DMS114 treated with DMSO at 0.1 percent for 48 hours (cell line): ENCODE data around the gene TTC7B.

Experiments
- DNase-seq: peaks from one replicate; lab custom pipeline; 2025; ENCODE audit not compliant: unreplicated experiment; lab: John Stamatoyannopoulos, UW

TTC7B gene

GRCh38 chr14:90567991-90568390, 248.2 kb downstream of the TTC7B start:
- DNase-seq: no peak

DNA sequence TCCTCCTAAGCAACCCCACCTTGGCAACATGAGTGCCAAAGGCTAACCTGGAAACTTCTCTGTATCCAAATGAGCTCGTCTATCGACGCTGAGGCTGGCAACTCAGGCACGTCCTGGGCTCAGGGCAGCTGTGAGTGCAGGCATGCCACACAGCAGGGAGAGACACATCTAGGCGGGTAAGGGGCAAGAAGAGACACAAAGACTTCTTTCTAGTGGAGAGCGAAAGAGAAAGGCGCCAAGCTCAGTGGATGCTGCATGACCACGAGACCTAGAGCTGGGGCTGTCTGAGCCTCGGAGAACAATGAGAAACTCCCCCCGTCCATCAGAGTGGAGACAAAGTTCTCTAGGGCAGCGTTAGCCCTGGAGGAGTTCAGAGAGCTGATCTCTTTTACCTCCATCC, 249.0 kb downstream of the TTC7B start:
- no peak for DNase-seq

DNA sequence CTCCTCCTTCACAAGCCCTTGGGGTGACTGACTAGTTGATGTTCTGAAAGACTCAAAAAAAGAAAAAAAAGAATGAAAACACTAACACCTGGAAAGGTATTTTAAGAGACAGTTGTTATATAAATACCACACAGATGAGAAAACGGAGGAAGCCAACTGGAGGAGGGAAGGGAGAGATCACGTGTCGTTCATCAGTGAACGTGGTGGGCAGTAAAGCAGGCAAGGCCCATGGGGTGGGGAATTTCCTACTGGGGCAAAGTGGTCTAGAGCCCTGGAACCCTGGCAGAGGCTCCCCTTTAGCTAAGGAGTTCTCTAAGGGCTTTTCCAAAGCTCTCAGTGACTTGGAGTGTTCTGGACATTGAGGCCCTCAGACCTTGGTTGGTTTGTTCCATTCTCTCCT, 249.7 kb downstream of the TTC7B start:
- DNase-seq: no peak

GRCh38 chr14:90564496-90564895, 251.7 kb downstream of the TTC7B start:
- no peak for DNase-seq

DNA sequence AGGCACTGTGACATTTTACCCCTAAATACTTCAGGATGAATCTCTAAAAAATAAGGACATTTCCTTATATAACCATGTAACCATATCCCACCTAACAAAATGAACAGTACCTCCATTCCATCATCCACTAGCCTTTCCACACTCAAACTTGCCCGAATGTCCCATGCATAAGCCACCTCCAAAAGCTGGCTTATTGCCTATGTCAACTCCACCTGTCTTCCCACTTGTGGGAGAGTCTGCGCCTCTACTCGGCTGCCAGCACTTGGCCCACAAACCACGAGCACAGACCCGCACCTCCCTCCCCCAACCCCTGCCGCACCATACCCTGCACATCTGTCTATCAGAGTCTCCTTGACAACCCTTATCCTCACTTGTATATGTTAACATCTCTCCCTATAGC, 253.6 kb downstream of the TTC7B start:
- DNase-seq: no peak

- no peak for DNase-seq
These were observed 254.3 kb downstream of the TTC7B start for GRCh38 chr14:90561920-90562319.

DNA sequence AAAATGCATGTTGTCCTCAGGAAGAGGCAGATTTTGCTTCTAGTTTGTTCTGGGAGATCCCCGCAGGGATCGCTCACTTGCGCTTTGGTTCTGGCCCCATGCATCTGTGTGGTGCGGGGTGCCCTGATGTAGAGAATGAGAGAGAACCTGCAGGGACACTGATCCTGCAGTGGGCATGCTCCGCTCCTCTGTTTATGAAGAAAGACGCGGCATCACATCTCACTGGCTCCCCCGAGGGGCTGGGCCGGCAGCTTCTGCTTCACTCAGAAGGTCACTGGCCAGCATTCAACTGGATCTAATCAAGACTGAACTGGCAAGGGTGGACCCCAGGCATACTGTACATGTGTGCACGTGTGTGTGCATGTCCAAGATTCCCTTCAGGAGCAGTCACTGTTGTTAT, 255.2 kb downstream of the TTC7B start:
- DNase-seq: no peak

GRCh38 chr14:90560558-90560957, 255.7 kb downstream of the TTC7B start:
- no peak for DNase-seq

DNA sequence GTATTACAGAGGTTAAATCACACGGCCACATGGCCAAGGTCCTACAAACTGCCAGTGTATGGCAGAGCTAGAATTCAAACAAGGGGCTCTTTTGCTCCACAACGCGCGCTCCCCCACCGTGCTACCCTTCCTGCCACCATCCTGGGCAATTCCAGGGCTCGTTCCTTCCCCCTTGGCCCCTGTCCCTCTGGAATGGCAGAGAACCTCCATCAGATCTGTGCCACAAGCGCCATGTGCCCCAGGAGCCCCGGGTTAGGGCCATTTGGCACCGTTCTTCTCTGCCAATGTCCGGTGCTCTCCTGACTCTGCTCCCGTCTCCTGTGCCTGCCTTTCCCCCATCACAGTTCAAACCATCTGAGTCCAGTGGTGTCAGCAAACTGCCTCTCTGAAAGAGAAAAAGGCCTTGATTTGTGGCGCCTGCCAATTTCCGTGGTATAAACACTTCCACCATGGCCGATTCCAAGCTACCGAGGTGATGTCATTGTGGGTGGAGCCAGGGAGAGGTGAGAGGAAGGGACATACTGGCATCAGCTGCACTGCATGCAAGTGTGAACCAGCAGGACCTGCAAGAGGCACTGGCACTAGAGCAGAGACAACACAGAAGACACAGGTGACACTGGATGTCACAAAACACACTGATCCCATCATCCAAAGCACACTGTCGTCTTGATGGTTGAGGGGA, 256.3 kb downstream of the TTC7B start:
- DNase-seq: no peak

DNA sequence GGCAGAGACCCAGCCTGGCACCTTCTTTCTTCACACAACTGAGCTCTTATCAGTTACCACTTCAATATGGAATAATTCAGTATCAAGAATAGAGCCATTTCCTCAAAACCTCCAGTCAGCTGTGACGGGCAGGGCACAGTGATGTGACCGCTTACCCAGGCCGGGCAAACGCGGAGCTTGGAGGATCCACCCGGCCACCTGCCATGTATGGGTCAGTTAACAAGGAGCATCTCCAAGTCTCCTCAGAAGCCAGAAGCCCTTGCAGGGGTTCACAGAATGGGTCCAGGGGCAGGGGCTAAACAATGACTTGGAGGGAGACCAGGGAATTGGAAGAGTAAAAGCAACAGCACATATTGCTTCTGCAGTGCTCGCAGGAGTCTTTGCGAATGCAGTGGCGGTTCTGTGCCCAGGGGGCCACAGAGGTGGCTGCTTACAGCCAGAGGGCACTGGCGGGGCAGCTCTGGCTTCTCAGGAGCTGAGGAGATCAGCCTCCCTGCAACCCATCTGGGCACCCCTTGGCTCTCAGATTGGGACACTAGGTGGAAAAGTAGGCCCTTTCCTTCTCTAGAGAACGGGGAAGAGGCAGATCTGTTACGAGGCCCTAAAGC, 257.1 kb downstream of the TTC7B start:
- no peak for DNase-seq

DNA sequence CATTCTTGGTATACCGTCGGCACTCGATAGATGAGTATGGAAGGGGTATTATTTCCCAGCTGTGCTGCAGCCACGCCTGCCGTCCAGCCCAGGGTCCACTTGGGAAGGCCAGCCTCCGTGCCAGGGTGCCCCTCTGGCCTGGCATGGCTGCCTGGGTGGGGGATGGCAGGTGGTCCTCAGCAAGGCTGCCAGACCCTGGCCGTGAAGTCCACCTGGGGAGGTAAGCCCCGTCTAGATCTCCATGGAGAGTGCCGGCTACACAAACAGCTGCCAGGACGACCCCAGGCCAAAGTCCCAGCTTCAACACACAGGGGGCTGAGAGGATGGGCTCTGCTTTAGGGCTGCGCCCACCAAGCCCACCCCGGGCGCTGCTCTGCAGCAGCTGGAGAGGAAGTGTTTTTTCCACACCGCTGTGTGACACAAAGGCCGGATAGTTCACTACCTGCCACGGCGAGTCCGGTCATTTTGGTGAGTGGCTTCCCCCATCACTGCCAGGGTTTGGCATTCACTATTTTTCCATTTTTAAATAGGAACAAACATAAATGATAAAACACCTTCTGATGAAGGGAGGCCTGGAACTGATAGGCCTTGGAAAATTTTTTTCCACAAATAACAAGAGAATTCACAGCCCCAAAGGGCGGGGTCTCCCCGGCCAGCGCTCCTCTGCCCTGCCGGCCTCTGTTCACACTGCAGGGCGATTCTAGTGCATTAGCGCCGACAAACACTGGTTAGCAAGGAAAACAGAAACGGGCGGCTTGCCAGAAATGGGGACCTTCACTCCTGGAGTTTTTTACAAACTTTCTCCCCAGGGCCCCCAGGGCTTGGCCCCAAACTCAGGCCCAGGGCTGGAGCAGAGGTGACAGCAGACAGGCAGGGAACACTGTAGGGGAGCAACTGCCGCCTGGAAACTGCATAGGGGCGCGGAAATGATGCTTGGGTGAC, 257.9 kb downstream of the TTC7B start:
- DNase-seq: no peak

DNA sequence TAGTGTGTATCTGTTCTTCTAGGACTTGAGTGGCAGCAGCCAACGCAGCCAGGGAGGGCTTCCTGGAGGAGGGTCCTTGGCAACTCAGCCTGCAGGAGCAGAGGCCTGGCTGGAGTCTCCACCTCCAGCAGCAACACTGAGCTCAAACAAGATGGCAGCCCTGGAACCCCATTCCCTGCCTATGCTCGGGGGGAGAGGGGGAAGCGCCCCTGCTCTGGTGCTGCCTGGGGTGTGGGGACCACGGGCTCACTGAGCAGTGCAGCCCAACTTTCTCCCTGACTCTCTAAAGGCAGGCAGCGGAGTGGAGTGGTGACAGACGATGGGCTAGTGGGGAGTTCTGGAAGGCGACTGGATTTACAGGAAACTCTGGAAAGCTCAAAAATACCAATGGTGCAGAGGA, 258.7 kb downstream of the TTC7B start:
- no peak for DNase-seq

- DNase-seq: no peak
These were observed 259.4 kb downstream of the TTC7B start for GRCh38 chr14:90556666-90557450.

DNA sequence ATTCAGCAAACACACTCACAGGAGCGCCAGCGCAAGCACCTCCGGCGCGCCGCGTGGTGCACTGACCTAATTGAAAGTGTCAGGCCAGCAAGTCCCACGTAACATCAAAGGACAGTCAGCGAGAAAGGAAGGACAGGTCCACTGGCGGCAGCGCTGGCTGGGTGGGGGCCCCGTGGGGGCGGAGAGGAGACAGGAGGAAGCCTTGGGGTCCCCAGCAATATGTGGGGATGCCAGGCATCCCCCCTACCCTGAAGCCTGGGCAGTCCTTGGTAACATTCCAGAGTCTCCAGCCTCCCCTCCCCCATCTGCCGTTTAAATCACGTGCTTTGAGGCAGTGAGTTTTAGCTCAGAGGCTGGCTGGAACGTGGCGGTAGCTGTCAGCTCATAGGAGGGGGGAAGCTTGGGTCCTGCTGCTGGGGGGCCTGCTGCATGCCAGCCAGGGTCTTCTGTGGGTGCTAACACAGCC, 260.2 kb downstream of the TTC7B start:
- DNase-seq: no peak

GRCh38 chr14:90555126-90556011, 260.9 kb downstream of the TTC7B start:
- DNase-seq: no peak

DNA sequence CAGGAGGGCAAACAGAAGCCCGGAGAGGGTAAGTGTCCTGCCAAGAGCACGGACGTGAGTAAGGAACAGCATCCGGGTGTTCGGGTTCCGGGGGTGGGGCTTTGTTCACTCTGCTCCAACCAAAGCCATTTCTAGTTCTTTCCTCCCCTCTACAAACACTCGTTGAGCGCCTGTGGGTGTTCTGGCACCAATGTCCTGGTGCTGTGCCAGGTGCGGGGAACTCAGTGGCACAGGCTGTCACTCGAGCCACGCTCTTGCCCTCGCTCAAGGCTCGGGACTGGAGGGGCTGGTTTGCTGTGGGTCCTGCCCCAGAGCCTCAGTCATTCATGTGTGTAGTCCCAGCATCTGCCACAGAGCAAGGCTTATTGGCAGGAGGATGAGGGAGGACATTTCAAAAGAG, 261.9 kb downstream of the TTC7B start:
- no peak for DNase-seq

DNA sequence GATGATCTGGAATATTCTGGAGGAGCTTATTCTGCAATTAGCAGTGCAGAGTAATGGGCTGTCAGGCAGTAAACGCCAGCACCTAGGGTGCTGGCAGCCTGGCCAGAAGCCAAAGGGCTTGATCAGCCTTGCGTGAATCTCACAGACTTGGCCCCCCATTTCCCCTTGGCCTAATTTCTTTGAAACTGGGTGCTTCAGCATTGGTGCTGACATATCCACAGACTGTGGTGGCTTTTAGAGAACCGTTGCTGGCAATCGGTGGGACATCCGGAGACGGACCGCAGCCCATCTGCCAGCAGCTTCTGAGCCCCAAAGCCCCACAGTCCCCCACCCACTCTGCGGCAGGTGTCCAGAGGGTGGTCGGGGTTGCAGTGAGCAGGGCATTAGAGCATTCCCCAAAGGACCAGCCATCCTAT, 262.3 kb downstream of the TTC7B start:
- no peak for DNase-seq

DNA sequence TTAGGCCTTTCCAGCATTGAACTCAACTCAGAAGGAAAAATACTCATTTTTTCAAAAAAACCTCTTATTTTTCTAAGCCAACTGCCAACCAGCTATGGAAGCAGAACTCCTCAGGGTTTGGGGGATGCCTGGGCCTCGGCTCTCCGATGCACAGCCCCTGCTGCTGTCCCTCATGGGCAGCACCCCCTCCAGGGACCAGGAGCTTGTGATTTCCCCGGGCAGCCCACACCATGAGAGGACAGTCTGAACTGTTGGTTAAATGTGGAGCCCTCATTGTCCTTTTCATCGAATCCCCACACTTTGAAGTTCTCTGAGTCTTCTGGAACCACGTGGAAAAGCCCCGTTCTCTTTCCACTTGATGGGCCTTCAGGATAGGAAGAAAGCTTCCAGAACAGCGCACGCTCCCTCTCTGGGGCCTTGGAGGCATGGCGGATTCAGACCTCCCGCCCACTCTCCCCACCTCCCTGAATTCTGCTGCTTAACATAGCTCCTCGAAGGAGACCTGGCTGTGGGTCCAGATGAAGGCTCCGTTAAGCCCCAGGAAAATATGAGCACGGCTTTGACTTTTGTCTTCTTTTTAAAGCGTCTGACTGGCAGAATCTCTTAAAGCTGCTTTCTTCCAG, 262.8 kb downstream of the TTC7B start:
- no peak for DNase-seq

- no peak for DNase-seq
These were observed 263.5 kb downstream of the TTC7B start for GRCh38 chr14:90552465-90553297.
